Activated T-helper 1 cell treated with anti-CD3 and anti-CD28 coated beads, Interleukin-2, amount 50 U/mL, for 16 hours (primary cell): Measurements from ENCODE around the gene EYA3.

ENCODE experiments used
- DNase-seq, 2 donors: peaks; one replicate each; pipeline ENCODE4 v3.0.0-alpha.2; 2020; ENCODE audit warnings: low read depth in 1 of 2, low spot score in 1 of 2

EYA3 gene

DNA sequence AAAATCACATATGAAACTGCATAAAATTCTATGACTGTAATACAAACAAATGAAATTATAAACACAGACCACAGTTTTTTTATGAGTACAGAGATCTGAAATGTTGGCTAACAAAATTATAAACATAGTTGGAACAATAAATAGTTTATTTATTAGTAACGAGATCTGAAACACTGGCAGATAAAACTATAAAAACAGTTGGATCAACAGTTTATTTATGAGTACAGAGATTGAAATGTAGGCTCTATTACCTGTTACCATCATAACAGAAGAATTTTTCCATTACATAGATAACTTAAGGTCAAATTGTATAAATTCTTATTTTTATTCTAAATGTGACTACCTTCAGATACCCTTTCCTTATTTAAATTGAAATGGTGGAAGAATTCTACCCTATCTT, 14.5 kb downstream of the EYA3 start:
- DNase-seq: no peak

DNA sequence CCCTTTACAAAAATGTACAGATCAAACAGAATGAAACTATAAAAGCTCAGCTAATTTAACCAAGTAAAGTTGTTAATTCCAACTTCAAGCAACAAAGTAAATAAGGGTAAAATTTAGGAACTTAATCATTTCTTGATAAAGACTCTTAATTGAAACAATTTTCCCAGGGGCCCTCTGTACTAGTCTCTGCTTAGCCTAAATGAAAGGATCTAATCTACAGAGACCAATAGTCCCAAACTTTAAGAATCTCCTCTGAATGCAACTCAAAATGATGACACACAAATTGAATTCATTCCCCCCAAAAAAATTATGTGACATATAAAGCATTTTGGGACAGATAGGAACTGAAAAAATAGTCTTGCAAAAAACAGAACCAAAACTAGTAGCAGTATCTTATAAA, 16.6 kb downstream of the EYA3 start:
- DNase-seq: no peak

DNA sequence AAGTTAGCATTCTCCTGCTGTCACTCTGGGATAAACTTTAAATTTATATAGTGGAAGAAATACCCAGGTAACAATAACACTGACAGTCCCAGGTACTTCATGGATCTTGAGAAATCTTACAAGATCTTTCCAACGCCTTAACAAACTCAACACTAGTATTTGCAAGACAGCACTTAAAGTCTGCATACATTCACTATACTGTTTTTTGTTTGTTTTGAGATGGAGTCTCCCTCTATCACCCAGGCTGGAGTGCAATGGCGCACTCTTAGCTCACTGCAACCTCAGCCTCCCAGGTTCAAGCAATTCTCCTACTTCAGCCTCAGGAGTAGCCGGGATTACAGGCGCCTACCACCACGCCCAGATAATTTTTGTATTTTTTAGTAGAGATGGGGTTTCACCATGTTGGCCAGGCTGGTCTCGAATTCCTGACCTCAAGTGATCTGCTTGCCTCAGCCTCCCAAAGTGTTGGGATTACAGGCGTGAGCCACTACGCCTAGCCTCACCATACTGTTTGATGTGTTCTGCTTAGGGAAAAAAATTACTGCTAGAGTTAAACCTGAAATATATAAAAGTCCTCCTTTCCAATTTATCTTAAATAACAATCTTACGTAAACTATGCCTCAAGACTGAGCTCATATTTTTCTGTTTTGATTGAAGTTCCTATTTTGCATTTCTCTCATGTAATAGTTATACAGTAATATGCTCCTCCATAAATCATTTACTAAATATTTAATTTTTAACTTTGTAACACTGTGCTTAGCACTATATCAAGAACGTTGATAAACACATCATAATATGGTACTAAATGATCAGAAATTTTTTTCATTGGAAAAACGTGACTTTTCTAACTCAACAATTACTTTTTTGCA, 17.5 kb downstream of the EYA3 start:
- DNase-seq: no peak

DNA sequence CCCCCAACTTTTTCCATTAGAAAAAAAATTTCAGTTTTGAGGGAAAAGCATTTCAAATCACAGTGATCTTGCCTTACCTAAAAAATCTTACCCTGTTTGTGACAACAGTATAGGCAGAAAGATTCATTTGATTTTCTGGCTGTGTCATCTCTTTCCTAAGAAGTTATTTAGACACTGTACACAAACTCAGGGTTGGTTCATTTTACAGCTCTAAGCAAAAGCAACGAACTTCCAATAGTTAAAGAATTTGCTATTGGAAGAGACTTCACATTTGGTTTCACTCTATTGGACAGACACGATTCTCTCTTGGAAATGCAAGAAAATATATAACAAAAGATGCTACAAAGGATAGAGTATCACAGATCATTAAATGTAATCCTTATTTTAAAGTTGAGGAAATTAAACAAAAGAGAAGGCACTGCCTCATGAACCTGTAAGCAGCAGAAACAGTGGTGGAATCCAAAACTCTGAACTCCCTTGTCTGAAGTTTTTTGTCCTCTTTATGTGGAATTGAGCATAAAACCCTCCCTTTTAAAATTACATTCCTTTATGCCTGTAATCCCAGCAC, 20.8 kb downstream of the EYA3 start:
- no peak for DNase-seq

DNA sequence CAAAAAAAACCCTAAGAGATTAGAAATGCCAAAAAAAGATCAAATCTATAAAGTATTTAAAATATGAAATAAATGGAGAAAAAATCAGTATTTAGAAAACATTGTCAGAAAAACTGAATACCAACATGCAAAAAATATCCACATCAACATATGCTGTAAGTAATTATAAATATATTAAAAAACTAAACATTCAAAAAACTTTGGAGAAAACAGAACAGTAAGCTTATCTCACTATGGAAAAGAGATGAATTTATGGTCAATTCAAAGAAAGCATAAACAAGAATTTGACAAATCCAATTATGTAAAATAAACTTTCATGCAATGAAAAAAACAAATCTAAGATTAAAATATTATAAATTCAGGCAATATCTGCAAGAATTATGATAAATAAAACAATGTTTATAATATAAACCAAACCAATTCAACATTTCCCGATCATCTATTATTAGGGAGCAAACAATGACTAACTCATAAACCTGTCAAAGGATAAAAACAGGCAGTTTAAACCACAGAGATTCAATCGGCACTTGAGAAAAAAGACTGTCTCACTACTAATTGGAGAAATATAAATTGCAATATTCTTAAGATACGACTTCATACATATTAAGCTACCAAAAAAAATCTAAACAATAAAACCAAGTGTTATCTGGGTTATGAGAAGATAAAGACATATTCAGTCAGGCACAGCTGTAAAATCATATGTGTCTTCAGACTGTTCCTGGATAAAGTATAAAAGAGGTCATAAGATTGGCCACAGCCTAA, 21.8 kb downstream of the EYA3 start:
- no peak for DNase-seq

DNA sequence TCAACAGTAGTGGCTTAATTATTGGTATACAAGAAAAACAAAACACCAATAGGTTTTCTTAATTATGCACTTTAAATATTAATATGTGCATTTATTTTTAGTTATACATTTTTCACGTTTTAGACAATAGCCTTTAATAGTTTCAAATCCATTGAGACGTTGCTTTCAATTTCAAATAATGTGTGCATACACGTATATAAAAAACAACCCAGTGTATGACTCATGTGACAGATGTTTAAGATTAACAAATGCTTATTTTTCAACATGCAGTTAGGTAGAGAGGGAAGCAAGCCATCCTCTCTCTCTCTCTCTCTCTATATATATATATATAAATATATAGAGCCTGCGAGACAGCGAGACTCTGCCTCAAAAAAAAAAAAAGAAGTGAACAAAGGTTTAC, 24.3 kb downstream of the EYA3 start:
- no peak for DNase-seq

DNA sequence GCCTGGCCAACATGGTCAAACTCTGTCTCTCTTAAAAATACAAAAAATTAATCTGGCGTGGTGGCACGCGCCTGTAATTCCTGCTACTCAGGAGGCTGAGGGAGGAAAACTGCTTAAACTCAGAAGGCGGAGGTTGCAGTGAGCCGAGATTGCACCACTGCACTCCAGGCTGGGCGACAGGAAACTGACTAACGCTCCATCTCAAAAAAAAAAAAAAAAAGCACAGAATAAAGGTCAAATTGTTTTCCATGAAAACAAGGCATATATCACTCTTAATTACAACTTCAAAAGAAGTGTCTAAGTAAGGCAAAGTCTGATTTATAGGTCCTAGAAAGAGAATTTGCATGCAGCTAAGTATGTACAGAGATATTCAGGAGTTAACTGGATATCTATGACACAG, 25.6 kb downstream of the EYA3 start:
- DNase-seq: no peak

DNA sequence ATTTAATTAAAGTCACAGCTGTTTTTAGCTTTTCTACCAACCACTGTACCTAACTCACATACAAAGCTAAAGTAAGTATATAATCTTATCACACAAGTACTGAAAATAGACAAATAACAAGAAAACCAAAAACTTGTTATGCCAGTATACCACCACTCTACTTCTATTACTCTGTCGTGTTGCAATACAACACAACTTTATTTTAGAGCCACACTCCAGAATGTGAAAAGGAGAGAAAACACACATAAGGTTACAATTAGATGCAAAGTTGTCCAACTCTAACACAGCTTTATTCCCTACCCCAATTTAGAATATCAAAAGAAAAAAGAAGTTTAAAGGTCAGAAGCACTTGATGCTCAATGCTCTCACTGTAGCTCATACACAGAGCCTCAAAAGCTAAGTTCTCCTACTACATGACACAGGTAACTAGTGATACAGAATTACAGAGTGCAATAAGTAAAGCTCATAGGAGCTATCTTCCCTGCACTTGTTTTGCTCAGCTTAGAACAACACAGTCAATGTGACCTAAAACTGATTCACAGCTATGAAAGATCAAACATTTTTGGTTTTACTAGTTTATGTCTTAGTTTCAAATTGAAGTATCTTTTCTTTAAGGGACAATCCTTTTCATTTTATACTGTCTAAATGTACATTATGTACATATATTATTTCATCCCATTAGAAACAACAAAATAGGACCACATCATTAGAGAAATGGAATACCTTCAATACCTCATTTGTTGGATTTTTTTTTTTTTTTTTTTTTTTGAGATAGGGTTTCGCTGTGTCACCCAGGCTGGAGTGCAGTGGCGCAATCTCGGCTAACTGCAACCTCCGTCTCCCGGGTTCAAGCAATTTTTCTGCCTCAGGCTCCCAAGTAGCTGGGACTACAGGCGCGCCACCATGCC, 29.2 kb downstream of the EYA3 start:
- no peak for DNase-seq

DNA sequence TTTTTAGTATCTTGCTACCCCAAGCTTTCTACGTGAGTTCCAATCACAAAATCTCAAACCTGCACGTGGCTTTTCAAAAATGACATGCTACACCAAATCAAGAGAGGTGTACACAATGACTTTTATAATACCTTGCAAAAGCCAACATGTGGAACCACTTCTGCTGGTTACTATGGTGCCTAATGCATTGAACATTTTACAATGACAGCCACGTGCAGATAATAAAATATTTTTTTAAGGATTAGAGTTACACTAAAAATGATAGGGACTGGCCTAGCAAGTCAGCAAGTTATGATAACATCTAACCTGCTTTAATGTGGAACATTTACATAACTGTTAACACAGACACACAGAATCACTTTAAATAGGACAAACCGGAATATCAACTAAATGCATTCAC, 30.2 kb downstream of the EYA3 start:
- no peak for DNase-seq

DNA sequence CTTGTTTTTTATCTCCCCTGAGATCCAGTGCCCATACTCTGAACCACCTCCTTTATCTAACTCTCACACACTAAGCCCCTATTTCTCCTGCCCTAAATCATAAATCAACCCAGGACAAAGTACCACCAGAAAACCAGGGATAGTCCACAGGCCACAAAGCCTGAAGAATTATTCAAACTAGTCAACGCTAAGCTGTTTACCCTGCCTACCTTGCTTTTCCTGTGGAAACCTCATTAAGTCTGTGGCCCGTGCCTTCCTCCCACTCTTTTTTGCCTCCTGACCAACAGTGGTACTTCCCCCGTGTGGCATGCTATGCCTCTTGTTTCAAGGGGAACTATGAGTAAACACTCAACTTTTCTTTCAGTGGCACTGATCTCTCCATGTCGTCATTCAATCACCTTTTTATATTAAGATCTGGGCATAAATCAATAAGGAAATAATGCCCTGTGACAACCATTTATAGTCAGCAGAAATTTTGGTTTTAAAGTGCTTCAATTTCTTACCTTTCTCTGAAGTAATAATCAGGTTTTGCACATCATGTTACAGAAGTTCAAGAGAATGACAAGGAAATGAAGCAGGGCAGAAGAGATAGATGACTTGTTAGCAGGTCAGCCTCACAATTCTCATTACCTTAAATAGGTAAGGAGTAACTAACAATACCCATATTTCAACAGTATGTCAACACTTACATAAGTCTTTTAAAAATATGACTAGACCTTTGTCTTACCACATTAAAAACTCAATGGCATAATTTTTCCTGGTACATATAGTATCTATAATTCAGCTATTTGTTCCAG, 32.1 kb downstream of the EYA3 start:
- DNase-seq: peak; percentile 9 to 34

DNA sequence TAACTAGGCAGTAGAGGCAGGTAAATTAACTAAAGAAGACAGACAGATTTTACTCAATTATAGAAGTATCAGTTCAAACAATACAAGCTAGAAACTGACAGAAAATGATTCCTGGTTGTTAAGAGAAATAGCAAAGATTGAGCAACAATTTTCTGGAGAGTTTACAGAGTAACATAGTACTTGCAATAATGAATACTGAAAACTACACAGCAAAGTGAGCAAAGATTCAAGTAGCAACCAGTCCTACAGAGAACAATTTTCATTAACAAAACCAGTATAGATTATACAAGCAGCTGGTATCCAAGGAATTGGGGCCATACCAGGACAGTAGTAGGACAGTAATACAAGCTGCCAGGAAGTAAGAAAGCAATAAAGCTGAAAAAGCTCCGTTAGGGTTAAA, 37.6 kb downstream of the EYA3 start:
- no peak for DNase-seq

DNA sequence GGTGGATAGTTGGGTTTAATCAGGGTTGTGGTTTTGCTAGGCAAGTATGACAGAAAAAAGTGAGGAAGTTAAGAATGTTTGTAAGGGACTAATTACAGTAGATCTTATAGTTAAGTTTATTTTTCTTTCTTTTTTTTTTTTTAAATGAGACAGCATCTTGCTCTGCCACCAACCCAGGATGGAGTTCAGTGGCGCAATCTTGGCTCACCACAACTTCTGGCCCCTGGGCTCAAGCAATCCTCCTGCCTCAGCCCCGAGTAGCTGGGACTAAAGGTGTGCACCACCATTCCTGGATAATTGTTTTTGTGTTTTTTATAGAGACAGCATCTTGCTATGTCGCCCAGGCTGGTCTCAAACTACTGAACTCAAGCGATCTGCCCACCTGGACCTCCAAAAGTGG, 41.7 kb downstream of the EYA3 start:
- DNase-seq: no peak

DNA sequence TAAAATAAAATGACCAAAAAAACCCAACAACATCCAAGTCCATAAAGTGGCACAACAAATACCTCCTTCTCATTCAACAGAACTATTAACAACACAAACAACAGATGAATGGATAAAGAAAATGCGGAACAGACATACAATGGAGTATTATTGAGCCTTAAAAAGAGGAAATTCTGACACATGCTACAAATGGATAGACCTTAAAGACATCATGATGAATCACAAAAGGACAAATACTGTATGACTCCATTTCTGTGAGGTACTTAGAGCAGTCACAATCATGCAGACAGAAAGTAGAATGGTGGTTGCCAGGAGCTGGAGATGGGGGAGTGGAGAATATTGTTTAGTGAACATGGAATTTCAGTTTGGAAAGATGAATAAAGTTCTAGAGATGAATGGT, 42.6 kb downstream of the EYA3 start:
- DNase-seq: no peak

DNA sequence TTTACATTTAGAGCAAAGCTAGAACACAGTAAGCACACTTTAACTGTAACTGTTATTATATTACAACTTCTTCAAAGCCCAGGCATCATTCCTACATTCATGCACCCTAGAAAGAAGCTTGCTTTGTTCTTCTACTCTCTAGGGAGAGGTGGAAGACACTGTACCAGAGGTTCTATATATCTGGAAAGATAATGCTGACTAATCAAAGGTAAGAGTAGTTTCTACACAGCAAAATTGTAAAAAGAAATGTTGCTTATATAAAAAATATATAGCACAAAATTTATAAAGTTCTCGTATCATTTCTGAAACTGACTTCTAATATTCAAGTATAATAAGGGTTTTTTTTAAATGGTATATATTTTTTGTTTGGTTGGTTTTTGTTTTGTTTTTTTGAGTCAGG, 44.0 kb downstream of the EYA3 start:
- DNase-seq: no peak

DNA sequence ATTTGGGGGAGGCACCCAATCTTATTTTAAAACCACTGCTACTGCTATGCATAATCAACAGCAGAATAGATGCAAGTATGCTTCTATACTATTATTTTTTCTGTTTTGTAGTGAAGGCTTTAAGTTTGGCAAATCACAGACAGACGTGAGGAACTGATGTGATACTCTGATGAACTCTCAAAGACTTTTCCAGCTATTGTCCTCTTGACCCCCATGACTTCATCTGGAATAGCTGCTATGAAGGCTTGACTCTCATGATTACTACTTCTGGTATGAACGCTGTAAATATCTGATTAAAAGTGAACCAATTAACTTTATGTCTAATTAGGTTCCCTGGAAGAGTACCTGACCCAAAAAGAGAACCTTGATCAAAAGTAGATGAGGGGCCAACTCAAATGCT, 49.1 kb downstream of the EYA3 start:
- DNase-seq: no peak

DNA sequence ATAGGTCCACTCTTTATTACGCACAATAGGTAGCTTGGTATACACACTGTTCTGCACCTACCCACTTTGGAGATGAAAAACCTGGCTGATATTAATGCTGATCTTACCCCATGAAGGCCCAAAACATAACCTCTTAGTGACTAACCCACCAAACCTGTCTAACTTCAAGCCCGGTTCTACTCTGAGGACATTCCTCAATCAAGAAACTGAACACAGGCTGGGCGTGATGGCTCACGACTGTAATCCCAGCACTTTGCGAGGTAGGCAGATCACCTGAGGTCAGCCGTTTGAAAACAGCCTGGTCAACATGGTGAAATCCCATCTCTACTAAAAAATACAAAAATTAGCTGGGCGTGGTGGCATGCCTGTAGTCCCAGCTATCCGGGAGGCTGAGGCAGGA, 50.5 kb downstream of the EYA3 start:
- no peak for DNase-seq

DNA sequence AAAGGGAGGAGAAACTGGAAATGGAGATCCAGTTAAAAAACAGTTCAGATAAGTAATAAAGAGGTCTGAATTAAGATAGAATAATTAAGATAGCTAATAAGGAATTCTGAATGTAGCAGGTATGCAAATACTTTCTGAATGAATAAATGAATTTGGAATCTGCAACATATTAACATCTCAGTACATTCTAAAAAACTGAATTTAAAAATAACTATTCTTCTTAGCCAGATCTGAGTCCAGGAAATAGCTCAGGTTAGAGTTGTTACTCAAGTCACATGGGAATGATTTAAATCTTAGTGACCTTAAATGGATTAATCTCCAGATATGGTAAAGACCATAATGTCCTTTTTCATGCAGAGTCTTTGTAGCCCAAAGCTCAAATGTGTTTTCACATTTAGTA, 51.2 kb downstream of the EYA3 start:
- DNase-seq: no peak

DNA sequence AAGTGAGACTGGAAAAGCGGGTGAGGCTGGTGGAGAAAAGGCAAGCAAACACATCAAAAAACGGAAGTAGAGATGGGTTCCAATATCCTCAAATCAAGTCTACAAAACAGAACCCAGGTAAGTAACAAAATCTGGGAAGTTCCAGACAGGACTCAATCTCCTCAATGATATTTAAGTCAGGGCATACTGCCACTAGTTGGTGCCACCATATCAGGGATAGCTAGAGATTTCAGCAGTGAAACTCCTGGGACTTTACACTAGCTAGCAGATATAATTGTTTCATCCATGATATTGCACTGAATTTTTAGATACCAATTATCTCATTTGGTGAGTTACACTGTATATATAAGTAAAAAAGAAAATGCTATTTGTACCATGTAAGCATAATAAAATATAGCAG, 52.0 kb downstream of the EYA3 start:
- DNase-seq: no peak

DNA sequence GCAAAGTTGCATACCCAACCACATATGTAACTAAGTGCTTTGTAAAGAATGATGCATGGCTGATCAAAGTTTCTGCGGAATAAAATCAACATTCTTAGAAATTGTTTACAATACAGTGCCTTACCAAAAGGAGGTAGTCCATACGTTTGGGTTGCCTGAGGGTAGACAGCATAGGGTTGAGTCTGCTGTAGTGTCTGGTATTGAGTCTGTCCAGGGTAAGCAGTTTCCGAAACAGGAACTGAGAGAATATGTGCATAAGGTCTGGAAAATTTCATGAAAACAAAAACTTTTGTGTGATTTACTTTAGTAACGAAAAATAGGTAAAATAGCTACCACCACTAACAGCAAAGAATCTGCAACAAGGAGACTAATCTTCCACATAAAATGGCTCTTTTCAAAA, 53.0 kb downstream of the EYA3 start:
- no peak for DNase-seq

DNA sequence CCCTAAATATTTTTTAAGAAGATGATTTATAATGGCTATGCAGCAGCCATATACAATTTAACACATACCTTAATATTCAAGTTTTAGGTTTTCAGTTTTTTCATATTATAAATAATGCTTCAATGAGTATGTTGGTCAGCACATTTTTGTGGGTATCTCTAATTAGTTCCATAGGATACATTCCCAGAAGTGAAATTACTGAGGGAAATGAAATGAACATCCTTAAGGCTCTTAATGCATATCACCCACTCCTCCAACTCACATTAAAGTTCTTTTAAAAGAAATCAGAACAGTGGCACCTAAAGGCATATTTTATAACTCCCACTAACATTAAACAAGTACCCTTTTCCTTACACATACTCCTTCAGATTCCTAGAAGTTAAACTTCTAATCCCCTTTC, 56.1 kb downstream of the EYA3 start:
- DNase-seq: no peak

DNA sequence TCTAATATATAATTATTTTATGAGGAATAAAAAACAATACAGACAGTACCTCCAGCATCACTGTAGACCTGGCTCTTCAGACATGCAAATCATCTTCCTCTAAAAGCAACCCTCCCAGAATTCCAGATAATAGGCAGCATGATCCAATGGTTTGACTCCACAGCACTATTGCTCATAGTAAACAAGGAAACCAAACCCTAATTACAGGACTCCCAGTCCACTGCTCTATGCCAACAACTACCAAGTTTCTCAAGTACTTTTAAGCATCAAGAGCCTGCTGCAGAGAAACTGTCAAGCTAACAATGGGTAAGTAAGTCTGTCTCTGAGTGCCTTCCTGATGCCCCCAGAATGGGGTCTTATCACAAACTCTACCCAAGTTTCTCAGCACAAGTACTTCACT, 57.2 kb downstream of the EYA3 start:
- DNase-seq: no peak
